Activated CD8-positive, alpha-beta memory T cell treated with anti-CD3 and anti-CD28 coated beads for 24 hours (primary cell): ENCODE data around the gene FBXO24.
"Not testable (repeated sequence)": the region's sequence is repeated elsewhere in the genome, so short reads cannot be mapped to it uniquely, and the experiment has no call there.

Experiments used
- DNase-seq: peaks from one replicate; pipeline ENCODE4 v3.0.0-alpha.2; 2020

Gene FBXO24

GRCh38 chr7:100561491-100562194 lies 24.5 kb upstream of the FBXO24 start:
- no peak for DNase-seq

DNA sequence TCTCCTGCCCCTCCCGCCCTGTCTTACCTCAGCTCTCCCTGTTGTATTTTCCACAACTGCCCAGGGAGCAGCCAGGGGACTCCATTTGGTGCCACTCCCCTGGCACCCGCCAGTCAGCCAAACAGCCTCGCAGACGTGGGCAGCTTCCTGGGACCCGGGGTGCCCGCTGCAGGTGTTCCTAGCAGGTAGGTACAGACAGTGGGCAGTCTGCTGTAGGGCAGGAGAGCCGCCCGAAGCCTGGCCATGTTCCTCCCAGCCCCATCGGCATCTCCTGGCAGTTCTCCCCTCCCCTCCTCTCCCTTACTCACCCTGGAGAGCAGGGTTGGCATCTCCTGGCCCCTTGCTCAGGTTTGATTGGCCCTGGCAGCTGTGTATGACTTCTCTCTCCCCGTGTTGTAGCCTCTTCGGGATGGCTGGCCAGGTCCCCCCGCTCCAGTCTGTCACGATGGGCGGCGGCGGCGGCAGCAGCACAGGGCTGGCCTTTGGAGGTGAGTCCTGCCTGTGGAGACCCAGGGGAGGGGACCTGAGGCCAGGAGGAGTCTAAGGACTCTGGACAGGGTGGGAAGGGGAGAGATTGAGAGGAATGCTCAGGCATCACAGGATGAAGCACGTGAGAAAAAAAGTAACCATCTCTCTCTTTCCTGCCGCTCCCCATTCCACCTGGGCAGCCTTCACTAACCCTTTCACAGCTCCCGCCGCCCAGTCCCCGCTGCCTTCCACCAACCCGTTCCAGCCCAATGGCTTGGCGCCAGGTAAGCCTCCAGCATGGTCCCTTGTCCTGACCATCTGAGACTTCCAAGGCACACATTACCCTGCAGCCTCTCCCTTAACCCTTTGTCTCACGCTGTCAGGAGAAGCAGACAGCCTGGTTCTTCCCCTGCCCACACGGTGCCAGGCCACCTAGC lies 23.7 kb upstream of the FBXO24 start:
- DNase-seq: no peak

DNA sequence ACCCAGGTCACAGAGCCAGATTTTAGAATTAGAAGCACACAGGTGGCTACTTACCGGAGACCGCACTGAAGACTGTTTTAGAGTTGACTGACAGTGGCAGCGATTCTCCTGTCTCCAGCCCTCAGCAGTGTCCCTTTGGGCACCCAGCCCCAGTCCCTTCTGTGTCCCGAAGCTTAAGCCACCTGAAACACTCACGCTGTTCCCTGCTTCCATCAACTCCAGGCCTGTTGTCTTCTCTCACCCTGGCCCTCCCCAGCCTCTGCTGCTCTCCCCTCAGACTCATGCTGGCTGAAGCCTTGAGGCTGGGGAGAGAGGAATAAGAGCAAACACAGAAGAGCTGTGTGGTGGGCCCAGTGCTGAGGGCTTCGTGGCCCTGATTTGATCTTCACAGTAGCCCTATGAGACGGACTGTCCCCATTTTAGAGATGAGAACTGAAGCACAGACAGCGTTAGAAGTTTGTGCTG lies 23.0 kb upstream of the FBXO24 start:
- DNase-seq: no peak

DNA sequence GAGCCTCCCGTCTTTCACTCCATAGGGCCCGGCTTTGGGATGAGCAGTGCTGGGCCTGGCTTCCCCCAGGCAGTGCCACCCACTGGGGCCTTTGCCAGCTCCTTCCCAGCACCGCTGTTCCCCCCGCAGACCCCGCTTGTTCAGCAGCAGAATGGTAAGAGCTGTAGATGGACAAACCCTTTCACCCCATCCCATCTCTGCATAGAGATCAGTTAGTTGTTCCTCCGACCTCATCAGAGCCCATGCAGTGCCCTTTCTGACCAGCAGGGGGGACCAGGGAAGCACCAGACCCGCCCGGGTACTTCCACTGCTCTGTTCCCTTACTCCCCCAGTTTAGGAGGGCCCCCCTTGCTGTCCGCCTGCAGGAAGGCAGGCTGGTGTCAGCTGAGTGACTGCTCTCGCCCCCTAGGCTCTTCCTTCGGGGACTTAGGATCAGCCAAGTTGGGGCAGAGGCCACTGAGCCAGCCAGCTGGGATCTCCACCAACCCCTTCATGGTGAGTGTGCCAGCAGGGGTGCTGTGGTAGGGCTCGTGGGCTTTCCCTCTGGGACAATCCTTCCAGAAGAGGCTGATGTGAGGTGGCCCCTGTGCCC lies 22.2 kb upstream of the FBXO24 start:
- DNase-seq: peak; percentile 95

DNA sequence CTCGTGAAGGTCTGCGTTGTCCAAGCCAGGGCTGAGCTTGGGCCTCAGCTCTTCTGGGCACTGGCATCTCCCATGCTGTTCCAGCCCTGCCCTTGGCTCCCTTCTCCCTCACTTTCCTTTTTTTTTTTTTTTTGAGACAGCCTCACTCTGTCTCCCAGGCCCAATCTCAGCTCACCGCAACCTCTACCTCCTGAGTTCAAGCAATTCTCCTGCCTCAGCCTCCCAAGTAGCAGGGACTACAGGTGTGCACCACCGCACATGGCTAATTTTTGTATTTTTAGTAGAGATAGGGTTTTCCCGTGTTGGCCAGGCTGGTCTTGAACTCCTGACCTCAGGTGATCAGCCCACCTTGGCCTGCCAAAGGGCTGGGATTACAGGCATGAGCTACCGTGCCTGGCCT lies 21.7 kb upstream of the FBXO24 start:
- DNase-seq: not testable (repeated sequence)

DNA sequence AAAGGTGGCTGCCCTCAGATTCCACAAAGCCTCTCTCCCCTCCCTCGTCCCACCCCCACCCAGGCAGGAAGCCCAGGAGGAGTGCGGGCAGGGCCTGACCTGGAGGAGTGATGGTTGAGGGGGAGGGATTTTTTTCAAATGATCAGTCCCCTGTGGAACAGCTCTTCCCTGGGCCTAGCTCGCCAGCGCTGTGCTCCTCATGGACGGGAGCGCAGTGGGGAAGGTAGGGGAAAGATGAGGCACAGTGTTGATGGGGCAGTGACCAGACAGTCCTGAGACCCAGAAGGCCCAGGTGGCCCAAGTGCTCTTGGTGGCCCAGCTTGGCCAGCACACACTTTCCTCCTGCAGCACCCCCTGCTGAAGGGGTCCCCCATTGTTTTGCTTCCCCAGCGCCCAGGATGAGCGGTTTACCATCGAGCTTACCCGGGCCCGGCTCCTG lies 21.0 kb upstream of the FBXO24 start:
- DNase-seq: no peak

DNA sequence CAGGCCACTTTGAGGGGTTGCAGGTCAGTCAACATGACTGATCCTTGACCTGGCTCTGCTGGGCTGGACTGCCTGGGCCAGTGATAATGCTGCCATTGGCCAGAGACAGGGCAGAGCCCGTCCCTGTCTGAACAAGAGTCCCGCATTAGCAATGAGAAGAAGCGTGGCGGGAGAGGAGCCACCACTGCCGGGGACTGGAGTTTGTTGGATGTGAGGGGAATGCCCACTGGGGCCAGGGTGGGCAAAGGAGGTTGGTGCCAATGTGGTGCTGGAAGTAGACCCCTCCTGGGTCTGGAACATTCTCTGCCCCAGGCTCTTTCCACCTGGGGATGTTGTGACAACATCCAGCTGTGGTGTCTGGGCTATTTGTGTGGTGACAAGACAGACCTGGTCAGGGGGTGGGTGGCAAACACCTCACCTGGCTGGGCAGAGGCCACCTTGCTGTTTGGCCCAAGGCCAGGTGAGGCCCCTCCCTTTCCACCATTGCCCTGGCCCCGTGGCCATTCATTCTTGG lies 20.1 kb upstream of the FBXO24 start:
- DNase-seq: no peak

- no peak for DNase-seq
These were observed 18.9 kb upstream of the FBXO24 start for GRCh38 chr7:100567031-100567730.

GRCh38 chr7:100567751-100568175 lies 18.4 kb upstream of the FBXO24 start:
- DNase-seq: no peak

GRCh38 chr7:100568176-100568895 lies 17.8 kb upstream of the FBXO24 start:
- no peak for DNase-seq

GRCh38 chr7:100568896-100569844 lies 17.0 kb upstream of the FBXO24 start:
- peak; percentile 80 for DNase-seq

DNA sequence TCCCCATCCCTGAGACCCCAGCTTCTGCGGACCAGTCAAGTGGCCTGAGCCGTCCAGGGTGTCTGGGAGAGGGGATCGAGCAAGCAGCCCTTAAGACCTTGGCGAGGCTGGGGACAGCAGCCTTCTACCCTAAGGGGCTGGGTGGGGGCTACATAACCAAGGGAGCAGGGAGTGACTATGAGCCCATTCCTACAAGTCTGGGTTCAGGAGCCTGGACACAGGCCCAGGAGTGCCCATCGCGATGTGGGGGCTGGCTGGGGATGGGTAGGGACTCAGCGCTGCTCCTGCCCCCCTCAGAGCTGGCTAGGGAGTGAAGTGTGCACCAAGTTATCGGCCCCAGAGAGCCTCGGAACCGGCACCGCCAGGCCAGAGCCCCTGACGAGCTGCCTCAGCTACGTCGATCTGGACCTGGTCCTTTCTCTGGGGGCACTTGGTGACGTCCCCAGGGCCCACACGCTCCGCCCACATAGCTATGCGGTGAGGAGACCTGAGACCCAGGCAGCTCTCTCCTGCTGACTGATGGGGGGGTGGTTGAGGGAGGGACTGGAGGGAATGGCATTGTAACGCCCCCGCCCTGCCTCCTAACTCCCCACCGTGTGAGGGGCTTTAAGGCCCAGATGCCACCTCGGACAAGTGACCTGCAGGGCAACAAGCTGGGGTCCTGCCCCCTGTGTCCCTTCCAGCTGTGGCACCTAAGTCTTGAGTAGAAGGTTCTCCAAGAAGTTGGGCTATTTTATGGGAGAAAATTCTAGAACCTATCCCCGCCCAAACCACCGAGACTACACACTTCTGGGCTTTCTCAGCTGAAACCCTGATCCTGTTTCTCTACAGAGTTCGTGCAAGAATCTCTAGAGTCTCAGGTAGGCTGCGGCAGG lies 14.9 kb upstream of the FBXO24 start:
- no peak for DNase-seq

- no peak for DNase-seq
These were observed 14.4 kb upstream of the FBXO24 start for GRCh38 chr7:100571829-100572116.

DNA sequence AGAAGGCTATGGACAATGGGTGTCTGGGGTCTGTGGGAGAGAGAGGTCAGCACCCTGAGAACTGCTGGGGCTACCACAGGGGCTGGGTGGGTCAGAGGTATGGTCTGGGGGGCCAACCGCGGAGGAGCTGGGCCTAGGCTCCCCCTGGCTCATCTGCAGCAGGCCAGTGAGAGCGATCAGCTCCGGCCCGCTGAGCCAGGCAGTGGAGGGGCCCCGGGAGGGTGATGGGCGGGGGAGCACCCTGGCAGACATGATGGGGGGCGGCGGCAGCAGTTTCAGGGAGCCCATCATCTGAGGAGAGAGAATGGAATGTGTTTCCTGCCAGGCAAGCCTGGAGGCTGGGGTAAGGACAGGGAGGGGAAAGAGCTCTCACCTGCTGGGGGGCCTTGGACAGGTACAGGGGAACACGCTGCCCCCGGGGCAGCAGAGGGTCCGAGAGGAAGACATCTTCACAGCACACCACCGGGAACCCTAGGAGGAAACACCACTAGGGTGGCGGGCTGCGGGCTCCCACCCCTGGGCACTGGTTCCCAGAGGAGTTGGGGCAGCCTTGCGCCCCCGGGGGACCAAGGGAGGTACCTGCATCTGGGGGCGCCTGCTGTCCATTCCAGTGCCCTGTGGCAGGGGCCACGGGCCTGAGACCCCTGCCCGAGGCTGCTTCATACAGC lies 13.7 kb upstream of the FBXO24 start:
- no peak for DNase-seq

- no peak for DNase-seq
These were observed 13.0 kb upstream of the FBXO24 start for GRCh38 chr7:100572949-100573675.

DNA sequence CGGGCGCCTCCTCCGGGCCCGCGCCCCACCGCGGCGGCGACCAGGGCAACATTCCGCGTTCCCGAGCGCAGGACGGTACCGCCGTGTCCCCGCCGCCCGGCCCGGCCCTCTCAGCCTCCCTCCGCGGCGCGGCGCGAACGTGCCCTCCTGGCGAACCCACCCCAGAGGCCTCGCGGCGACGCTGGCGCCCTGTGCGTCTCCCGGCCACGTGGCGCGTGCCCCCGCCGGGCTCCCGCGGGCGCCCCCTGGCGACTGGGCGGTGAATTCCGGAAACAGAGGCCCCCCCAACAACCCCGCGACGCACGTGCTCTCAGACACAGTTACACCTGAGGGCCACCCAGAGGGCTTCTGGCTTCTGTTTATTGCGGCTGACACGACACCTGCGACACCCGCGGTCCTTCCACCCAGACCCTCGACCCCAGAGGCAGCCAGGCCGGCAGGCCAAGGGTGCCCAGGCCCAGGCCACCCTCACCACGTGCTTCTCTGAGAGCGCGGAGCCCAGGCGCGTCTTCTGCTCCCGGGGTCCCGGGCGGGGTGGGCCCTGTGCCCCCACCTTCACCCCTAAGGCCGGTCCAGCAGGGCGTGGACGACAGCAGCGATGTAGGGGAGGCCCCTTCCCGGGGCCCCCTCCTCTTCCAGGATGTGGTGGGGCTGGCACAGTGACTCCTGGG lies 12.3 kb upstream of the FBXO24 start, which contains the start of gene SAP25:
Gene SAP25, minus strand, starts transcription at position 210 of the 671 bp plus-strand sequence. Its CDS starts 158 bp downstream, at position 52.
- DNase-seq: no peak

GRCh38 chr7:100574362-100575205 lies 11.5 kb upstream of the FBXO24 start:
- DNase-seq: no peak
